HG03135 (cell line): ENCODE measurements around the gene KCNA5.

ENCODE experiments used
- ATAC-seq: cut with Tn5 transposase; IDR thresholded peaks from one replicate; pipeline ENCODE4 v1.9.1; 2021; ENCODE audit warnings: mild to moderate bottlenecking, moderate library complexity; ENCODE audit not compliant: unreplicated experiment

The KCNA5 gene

GRCh38 chr12:5043589-5044419 lies at the start of gene KCNA5:
Gene KCNA5, plus strand, starts transcription at chr12:5043879. Its CDS starts 269 bp downstream, at chr12:5044148.
- ATAC-seq, result no peak

GRCh38 chr12:4994622-4995021 lies 49.1 kb upstream of the KCNA5 start:
- ATAC-seq, result no peak

- no peak for ATAC-seq
These were observed 47.0 kb upstream of the KCNA5 start for GRCh38 chr12:4996714-4997113.

- no peak for ATAC-seq
These were observed 45.7 kb upstream of the KCNA5 start for GRCh38 chr12:4997939-4998338.

DNA sequence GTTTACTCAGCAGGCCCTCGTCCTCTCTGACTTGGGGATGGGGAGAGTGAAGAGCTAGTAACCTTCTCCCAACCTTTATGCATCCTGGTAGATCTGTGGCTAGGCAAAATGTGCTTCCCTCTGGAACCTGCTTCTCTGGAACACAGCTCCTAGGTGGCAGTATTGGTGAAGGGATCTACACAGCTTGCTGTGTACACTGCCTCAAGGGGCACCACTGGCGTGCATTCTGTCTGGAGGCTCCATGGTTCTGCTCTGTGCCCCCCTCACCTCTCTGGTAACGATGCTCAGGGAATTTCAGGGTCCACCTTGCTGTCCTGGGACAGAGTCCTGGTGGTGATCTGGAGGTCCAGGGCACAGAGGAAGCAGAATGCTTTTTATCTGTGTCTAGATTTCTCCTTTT lies 43.5 kb upstream of the KCNA5 start:
- no peak for ATAC-seq

DNA sequence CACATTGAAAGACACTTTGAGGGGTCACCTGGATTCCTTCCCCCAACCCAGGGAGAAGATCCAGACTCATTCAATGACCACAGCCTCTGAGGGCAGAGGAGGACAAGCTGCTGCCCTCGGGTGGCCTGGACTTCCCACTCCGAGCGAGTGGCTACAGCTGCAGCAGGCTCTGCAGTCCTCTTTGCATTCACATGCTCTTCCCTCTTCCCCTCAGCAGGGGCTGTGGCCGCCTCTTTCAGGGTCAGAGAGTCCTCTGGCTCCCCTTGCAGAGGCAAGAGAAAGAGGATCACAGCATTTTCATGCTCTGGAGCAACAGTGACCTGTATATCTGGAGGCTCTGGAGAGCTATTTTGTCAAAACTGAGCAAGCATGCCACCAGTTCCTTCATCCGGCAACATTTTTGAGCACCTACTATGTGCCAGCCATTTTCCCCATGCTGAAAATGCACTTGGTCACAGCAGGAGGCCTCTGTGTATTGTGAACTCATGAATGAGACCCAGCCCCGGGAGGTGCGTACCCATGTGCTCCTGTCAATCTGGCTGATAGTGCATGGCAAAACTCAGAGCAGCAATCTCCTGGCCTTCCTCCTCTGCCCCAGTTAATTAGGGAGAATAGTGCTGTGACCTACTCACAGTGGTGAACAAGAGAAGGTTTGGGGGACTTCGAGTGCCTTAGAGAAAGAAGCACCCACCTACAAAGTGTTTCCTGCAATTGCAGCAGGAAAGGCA lies 42.9 kb upstream of the KCNA5 start:
- ATAC-seq, result no peak

DNA sequence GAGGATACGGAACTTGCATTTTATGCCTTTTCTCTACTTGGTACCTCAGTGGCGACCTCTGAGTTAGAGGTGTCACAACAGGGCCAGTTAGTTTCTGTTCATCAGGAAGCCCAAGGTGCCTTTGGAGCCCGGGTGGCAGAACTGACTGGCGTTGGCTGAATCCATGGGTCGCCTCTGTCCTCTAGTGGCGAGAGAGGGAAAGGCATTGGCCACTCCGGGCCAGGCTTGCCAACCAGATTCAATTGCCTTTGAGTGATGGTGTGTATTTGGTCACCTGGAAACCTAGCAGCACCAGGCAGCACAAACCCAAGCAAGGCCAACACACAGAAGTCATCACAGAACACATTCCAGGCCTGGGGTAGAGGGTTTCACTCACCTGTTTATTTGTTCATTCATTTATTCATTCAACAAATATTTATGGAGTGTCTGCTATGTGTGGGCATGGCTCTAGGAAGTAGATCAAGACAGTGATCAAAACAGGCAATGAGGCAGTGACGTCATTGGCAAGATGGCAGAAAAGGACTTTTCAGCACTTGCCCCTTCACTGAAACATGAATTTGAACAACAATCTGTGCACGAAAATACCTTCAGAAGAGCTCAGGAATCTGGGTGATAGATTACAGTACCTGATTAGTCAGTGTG lies 40.5 kb upstream of the KCNA5 start:
- peak; percentile 63 for ATAC-seq

DNA sequence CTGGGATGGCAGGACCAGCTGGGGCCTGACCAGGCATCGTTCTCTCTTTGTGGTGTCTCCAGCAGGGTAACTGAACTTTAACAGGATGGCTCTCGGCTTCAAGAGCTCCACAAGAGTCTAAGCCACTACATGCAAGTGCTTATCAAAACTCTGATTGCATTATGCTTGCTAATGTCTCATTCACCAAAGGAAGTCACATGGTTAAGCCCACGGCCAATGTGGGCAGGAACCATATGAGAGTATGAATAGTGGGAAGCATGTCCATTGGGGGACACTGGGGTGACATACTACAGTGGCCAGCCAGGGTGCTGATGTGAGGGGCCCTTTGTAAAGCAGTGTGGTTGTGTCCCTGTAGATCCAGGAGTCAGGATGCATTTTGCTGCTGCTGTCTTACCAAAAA lies 35.0 kb upstream of the KCNA5 start:
- ATAC-seq, result no peak

GRCh38 chr12:5010151-5010550 lies 33.5 kb upstream of the KCNA5 start:
- no peak for ATAC-seq

DNA sequence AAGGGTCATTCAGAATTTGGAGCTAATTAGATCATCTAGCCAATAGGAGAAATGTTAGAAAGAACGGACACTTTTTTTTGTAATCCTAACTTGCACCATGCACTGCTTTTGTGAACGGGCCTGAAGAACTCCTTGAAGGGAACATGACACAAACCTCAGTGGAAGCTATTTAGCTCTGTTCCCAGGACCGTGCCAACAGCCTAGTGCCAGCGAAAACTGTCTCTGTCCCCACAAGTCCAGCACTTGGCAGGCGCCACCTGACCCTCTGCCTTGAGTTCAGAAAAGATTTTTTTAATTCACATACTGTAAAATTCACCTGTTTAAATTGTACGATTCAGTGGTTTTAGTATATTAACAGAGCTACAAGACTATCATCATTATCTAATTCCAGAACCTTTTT lies 31.3 kb upstream of the KCNA5 start:
- no peak for ATAC-seq

DNA sequence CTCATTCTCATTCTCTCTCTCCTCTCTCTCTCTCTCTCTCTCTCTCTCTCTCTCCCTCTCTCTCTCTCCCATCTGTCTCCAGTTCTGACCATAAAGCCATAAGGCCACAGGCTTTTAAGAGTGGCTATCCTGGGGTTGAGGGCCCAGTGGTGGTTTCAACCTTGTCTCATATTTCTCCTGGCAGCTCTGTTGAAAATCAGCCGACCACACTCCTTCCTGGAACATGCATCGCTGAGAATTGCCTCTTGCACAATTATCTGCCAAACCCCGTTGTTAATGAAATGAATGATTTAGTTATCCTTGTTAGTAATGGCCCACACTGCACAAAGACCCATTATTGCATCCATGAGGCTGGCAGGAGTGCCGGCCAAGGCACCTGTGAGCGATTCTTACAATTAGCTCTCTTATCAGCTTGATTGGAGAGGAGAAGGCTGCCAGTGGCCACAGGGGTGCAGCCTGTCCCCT lies 30.4 kb upstream of the KCNA5 start:
- ATAC-seq, result no peak

- ATAC-seq, result no peak
These were observed 29.4 kb upstream of the KCNA5 start for GRCh38 chr12:5014269-5014668.

DNA sequence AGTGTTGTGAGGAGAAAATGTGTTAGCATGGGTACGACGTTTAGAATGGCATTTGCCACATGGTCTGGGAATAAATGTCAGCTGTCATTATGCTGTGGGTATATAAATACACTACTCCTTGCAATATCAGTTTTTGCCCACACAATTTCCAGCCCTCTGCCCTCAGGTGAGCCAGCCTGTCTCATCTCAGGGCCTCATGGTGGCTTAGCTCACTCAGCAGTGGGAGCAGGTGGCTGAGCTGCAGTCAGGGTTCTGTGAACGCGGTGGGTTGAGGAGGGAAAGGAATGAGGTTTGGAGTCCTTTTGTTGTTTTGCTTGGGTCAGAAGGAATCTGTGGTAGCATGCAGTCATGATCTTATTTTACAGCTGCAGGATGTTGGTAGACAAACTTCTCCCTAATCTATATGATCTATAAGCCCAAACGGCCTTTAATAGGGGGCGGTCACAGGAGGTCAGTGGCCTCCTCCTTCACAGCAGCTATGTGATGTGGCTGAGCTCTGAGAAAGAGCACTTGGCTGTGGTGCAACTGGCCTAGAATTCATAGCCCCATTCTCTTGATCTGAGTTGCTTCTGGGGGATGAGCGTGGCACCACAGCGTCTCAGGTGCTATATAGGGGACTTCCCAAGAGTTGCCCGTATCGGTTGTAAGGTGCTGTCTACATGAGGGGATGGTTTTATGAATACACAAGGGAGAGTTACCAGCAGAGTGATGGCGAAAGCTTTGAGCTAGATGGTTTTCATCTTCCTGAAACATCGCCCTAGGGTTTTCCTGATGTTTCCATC lies 27.8 kb upstream of the KCNA5 start:
- no peak for ATAC-seq

DNA sequence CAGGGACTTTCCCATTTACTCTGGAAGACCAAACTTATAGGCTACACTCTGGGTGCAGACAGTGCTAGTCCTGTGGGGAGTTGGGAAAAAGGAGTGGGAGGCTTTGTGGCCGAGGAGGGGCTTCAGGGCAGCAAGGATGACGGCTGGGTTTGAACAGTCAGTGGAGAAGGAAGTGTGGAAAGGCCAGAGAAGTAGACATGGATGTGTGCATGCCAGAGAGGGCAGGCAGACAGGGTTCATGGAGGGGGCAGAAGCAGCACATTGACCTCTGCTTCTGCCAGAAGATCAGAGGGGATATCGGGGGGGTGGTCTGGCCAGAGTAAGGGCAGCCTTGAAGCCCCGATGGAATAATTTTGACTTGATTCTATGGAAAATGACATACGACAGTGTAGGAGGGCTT lies 27.2 kb upstream of the KCNA5 start:
- no peak for ATAC-seq

DNA sequence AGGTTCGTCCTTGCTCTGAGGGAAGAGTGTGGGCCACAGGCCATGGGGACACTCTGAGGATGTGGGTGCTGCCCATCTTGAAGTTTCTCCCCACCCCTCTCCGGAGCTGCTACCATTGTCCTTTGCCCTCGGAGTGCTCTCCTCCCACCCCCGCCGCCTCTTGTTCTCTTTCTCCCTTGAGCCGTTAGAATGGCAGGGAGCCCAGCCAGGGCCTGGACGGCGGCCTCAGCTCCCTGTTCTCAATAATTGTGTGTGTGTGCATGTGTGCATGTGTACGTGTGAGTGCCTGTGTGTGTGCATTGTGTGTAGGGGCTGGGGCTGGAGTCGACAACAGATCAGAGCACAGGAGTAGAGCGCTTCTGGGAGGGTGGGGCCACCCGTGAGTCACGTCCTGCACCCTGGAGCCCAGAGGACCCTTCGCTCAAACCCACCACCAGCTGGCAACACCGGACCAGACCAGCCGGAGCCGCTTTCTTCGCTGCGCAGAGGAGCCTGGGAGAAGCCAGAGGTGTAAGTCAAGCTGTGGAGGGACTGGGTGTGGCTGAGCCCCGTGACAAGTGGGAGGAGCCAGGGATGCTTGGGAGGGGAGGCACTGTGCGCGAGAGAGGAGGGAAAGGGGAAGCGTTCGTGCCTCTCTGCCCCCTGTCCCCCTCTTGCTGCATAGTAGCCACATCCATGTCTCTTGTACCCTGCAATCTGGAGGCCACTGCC lies 25.9 kb upstream of the KCNA5 start:
- ATAC-seq, result no peak

- no peak for ATAC-seq
These were observed 25.0 kb upstream of the KCNA5 start for GRCh38 chr12:5018677-5019076.

DNA sequence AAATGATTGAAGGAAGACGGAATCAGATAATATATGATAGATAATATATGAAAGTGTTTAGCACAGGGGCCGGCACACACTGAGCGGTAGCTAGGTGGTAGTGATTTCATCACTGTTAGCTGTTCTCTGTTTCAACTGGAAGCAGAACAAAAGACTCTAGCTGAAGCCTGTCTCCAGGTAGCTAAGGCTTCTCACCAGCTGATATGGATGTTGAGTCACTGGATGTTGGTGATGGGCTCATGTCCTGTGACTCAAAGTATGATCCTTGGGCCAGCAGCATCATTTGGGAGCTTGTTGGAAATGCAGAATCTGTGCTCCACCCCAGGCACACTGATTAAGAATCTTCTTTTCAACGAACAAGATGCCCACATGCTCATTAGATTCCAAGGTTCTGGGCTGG lies 21.7 kb upstream of the KCNA5 start:
- no peak for ATAC-seq

DNA sequence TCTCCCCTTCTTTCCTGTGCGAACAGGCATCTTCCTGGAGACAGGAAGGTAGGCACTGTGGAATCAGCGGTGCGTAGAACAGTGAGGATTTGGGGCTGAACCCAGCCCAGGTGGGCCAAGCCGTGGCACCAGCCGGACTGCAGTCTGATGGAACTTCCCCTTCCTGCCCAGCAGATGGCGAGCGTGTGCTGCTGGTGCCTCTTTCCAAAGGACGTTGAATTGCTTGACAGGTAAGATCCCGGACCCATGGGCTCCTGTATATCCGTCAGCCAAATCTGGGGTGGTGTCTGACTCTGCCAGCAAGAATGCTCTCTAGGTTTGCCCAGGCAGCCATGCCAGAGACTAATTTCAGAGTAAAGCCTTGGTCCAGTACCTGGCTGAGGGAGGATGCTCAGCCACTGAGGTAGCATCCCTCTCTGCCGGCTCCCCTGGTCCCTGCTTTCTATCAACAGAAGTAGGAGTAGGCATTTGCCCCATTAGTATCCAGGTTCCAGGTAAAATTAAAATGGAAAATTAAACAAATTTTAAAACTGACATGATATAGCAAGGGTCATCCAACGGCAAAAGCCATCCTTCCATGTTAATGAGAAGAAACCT lies 21.1 kb upstream of the KCNA5 start:
- no peak for ATAC-seq

GRCh38 chr12:5023842-5024241 lies 19.8 kb upstream of the KCNA5 start:
- no peak for ATAC-seq

GRCh38 chr12:5026342-5026938 lies 17.2 kb upstream of the KCNA5 start:
- ATAC-seq, result no peak
